ENCODE results near the gene SURF1. TPM values are rescaled to one million over a fixed set of nuclear protein-coding genes. Genes with fewer than 3 reads are reported as not detected.
"Not testable (repeated sequence)": the region's sequence is repeated elsewhere in the genome, so short reads cannot be mapped to it uniquely, and the experiment has no call there.

Gene SURF1
- total RNA-seq, 1 donor from 2014 or later: 59.9 TPM

- ATAC-seq: no peak
- no peak for DNase-seq (ENCODE audit: low spot score)
Observed at GRCh38 chr9:133346021-133346785, 10.1 kb downstream of the SURF1 start.

- DNase-seq (ENCODE audit: low spot score): no peak
- ATAC-seq: no peak
Observed at GRCh38 chr9:133345596-133345995, 10.7 kb downstream of the SURF1 start.

- no peak for DNase-seq (ENCODE audit: low spot score)
- ATAC-seq: no peak
Observed at GRCh38 chr9:133344979-133345378, 11.3 kb downstream of the SURF1 start.

- no peak for DNase-seq (ENCODE audit: low spot score)
- ATAC-seq: no peak
Observed at GRCh38 chr9:133344071-133344470, 12.2 kb downstream of the SURF1 start.

GRCh38 chr9:133342570-133342969 is 13.7 kb downstream of the SURF1 start:
- DNase-seq (ENCODE audit: low spot score): no peak
- no peak for ATAC-seq

GRCh38 chr9:133342069-133342406 is 14.2 kb downstream of the SURF1 start:
- ATAC-seq (no peak), DNase-seq (ENCODE audit: low spot score) (no peak)

- peak; percentile 16 for ATAC-seq
- DNase-seq (ENCODE audit: low spot score): no peak
Observed at GRCh38 chr9:133341369-133342068, 14.8 kb downstream of the SURF1 start.

GRCh38 chr9:133340916-133341315 is 15.4 kb downstream of the SURF1 start:
- no peak for DNase-seq (ENCODE audit: low spot score)

GRCh38 chr9:133340256-133340655 is 16.0 kb downstream of the SURF1 start:
- ATAC-seq (no peak), DNase-seq (ENCODE audit: low spot score) (no peak)

More at GRCh38 chr9:133340916-133341315, 15.4 kb downstream of the SURF1 start:
- ATAC-seq: no peak

GRCh38 chr9:133339641-133340040 is 16.6 kb downstream of the SURF1 start:
- no peak for ATAC-seq
- DNase-seq (ENCODE audit: low spot score): no peak

GRCh38 chr9:133335924-133336811 is 20.1 kb downstream of the SURF1 start, which contains the start of gene SURF6:
SURF6 (minus strand) TSS chr9:133336188; CDS start chr9:133336132, 56 bp downstream.
- DNase-seq (ENCODE audit: low spot score) (peak; percentile 95), ATAC-seq (peak; percentile 97)

GRCh38 chr9:133334888-133335287 is 21.4 kb downstream of the SURF1 start:
- not testable (repeated sequence) for ATAC-seq; DNase-seq (ENCODE audit: low spot score)

- ATAC-seq (no peak), DNase-seq (ENCODE audit: low spot score) (no peak)
Observed at GRCh38 chr9:133334161-133334560, 22.1 kb downstream of the SURF1 start.

GRCh38 chr9:133333566-133333965 is 22.7 kb downstream of the SURF1 start:
- DNase-seq (ENCODE audit: low spot score) (no peak), ATAC-seq (no peak)

GRCh38 chr9:133333011-133333410 is 23.3 kb downstream of the SURF1 start:
- DNase-seq (ENCODE audit: low spot score): no peak
- no peak for ATAC-seq

- DNase-seq (ENCODE audit: low spot score): no peak
- no peak for ATAC-seq
Observed at GRCh38 chr9:133332381-133332730, 23.9 kb downstream of the SURF1 start.

- DNase-seq (ENCODE audit: low spot score) (no peak), ATAC-seq (no peak)
Observed at GRCh38 chr9:133331641-133332380, 24.5 kb downstream of the SURF1 start.

GRCh38 chr9:133331221-133331620 is 25.1 kb downstream of the SURF1 start:
- no peak for ATAC-seq
- no peak for DNase-seq (ENCODE audit: low spot score)

GRCh38 chr9:133329306-133330156 is 26.8 kb downstream of the SURF1 start:
- ATAC-seq; DNase-seq (ENCODE audit: low spot score): not testable (repeated sequence)

Measured in left lobe of liver (tissue), 2 donors.